Body of pancreas (tissue), 4 donors: Measurements from ENCODE around the gene ACSL5.

ENCODE experiments used
- POLR2A ChIP-seq, 3 donors: fragments of 450-650 bp; IDR thresholded peaks; one replicate each; pipeline ENCODE4 v1.6.1; 2016; ENCODE audit warnings: antibody characterized with exemption in 3 of 3, mild to moderate bottlenecking in 2 of 3
- TF ChIP-seq, protein P1 (sequence below), 7 experiments: fragments of 450-650 bp in 4 of 7; fragments of 200-600 bp in 3 of 7; sonication (generic) in 3 of 7; IDR thresholded peaks; one replicate each; pipeline ENCODE4 v1.5.1; 2016 to 2019; ENCODE audit warnings: antibody characterized with exemption in 7 of 7

DNA sequence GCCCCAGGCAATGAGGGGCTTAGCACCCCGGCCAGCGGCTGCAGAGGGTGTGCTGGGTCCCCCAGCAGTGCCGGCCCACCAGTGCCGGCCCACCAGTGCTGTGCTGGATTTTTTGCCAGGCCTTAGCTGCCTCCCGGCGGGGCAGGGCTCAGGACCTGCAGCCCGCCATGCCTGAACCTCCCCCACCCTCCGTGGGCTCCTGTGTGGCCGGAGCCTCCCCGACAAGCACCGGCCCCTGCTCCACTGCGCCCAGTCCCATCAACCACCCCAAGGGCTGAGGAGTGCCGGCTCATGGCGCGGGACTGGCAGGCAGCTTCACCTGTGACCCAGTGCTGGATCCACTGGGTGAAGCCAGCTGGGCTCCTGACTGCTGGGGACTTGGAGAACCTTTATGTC lies 3.5 kb upstream of the ACSL5 start:
- TF ChIP-seq, protein P1, sequence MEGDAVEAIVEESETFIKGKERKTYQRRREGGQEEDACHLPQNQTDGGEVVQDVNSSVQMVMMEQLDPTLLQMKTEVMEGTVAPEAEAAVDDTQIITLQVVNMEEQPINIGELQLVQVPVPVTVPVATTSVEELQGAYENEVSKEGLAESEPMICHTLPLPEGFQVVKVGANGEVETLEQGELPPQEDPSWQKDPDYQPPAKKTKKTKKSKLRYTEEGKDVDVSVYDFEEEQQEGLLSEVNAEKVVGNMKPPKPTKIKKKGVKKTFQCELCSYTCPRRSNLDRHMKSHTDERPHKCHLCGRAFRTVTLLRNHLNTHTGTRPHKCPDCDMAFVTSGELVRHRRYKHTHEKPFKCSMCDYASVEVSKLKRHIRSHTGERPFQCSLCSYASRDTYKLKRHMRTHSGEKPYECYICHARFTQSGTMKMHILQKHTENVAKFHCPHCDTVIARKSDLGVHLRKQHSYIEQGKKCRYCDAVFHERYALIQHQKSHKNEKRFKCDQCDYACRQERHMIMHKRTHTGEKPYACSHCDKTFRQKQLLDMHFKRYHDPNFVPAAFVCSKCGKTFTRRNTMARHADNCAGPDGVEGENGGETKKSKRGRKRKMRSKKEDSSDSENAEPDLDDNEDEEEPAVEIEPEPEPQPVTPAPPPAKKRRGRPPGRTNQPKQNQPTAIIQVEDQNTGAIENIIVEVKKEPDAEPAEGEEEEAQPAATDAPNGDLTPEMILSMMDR (IDR thresholded peaks at IDR 0.05) = no peak
- no peak for TF ChIP-seq POLR2A (IDR thresholded peaks at IDR 0.05)
